ENCODE results near the gene MAP4K4.

DNA sequence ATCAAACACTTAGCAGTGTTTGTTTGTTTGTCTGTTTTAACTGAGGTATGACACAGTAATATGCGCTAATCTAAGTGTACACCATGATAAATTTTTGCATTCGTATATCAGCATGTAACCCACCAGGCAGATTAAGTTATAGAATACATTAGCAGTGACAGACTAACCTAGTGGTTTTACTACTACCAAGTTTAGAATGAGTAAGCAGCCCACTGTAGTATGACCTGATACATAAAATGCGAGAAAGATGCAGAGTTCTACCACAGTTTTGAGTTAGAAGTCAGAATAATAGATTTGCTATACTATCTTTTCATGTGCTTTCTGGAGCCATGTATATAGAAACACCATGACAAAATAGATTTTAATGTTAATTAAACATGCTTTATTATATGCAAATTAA is 19.1 kb upstream of the MAP4K4 start:
- no peak for TF ChIP-seq CTCF (IDR thresholded peaks at IDR 0.05)
- TF ChIP-seq POLR2A (IDR thresholded peaks at IDR 0.05), result no peak
- TF ChIP-seq POLR2AphosphoS5 (IDR thresholded peaks at IDR 0.05), result no peak
- no peak for TF ChIP-seq EP300 (IDR thresholded peaks at IDR 0.05)

All from suprapubic skin (tissue), 4 donors.